RWPE1 (cell line): ENCODE results near the gene SETBP1.

Source experiments
- CTCF ChIA-PET: fragments of 350-600 bp; sonication (Branson Sonifier 250); formaldehyde crosslinking; extraction: SDS; loops from one replicate; lab custom pipeline; 2021; lab: Yijun Ruan, JAX
- POLR2A ChIA-PET: fragments of 400-600 bp; formaldehyde crosslinking; extraction: SDS; loops from one replicate; lab custom pipeline; 2020; ENCODE audit warnings: antibody characterized with exemption; ENCODE audit not compliant: low non-redundant PET; lab: Yijun Ruan, JAX
- DNase-seq: peaks from one replicate; pipeline ENCODE4 v3.0.0; 2012; ENCODE audit warnings: low spot score
- H3K27ac ChIP-seq: fragments of 450-650 bp; 2 replicates; pipeline ENCODE4 v1.5.1; 2017
- TF ChIP-seq, protein P1 (sequence below): fragments of 450-650 bp; conservative IDR thresholded peaks from 2 replicates; pipeline ENCODE4 v1.5.1; 2017; ENCODE audit warnings: low read depth, mild to moderate bottlenecking

Gene SETBP1

DNA sequence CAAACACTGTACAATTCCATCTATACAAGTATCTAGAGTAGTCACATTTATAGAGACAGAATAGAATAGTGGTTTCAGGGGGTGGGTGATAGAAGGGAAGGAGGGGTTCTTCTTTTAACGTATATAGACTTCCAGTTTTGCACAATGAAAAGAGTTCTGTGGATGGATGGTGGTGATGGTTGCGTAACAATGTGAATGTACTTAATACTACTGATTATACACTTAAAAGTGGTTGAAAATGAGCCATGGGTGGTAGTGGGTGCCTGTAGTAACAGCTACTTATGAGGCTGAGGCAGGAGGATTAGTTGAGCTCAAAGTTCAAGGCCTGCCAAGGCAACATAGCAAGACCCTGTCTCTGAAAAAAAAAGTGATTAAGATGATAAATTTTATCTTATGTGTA, 85.8 kb downstream of the SETBP1 start:
- TF ChIP-seq, protein P1, sequence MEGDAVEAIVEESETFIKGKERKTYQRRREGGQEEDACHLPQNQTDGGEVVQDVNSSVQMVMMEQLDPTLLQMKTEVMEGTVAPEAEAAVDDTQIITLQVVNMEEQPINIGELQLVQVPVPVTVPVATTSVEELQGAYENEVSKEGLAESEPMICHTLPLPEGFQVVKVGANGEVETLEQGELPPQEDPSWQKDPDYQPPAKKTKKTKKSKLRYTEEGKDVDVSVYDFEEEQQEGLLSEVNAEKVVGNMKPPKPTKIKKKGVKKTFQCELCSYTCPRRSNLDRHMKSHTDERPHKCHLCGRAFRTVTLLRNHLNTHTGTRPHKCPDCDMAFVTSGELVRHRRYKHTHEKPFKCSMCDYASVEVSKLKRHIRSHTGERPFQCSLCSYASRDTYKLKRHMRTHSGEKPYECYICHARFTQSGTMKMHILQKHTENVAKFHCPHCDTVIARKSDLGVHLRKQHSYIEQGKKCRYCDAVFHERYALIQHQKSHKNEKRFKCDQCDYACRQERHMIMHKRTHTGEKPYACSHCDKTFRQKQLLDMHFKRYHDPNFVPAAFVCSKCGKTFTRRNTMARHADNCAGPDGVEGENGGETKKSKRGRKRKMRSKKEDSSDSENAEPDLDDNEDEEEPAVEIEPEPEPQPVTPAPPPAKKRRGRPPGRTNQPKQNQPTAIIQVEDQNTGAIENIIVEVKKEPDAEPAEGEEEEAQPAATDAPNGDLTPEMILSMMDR: no peak
- no peak for DNase-seq
- CTCF ChIA-PET: interaction anchor here (0.6 kb wide), 1 partner anchor 33 kb away, joined by 3 read pairs; no protein-coding TSS in a partner anchor
- no peak overlapping the region for H3K27ac ChIP-seq
- POLR2A ChIA-PET: no interaction called here

GRCh38 chr18:44767807-44768206, 87.1 kb downstream of the SETBP1 start:
- TF ChIP-seq, protein P1: no peak
- ChIA-PET CTCF (no interaction called here), POLR2A (no interaction called here)
- no peak overlapping the region for H3K27ac ChIP-seq
- DNase-seq: no peak

GRCh38 chr18:44770641-44771040, 90.0 kb downstream of the SETBP1 start:
- H3K27ac ChIP-seq: no peak overlapping the region
- no peak for DNase-seq
- POLR2A ChIA-PET: no interaction called here
- TF ChIP-seq, protein P1: no peak
- CTCF ChIA-PET: no interaction called here

DNA sequence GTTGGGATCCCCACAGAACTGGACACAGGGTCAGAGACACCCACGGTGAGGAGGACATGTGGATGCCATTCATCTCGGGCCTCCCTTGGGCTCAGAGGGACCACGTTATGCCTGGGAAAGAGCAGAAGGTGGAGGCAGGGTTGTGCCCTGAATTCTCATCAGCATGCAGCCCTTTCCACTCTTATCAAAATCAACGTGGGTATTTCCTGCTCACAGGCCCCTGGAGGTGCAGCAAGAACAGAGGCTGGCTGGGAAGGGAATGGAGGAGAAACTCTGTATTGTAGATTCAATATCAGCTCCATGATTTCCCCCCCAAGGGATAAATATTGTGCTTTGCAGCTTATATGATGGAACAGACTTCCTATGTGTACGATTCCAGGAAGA, 90.9 kb downstream of the SETBP1 start:
- ChIA-PET CTCF (interaction anchor here (0.6 kb wide), 1 partner anchor 71 kb away, joined by 3 read pairs; no protein-coding TSS in a partner anchor), POLR2A (no interaction called here)
- TF ChIP-seq, protein P1: no peak
- no peak overlapping the region for H3K27ac ChIP-seq
- DNase-seq: no peak

GRCh38 chr18:44771956-44772917, 91.5 kb downstream of the SETBP1 start:
- CTCF ChIA-PET: no interaction called here
- DNase-seq: no peak

GRCh38 chr18:44773640-44774155, 93.0 kb downstream of the SETBP1 start:
- H3K27ac ChIP-seq: no peak overlapping the region
- TF ChIP-seq, protein P1: no peak
- ChIA-PET CTCF (interaction anchor here (0.6 kb wide), 1 partner anchor 18 kb away, joined by 3 read pairs; no protein-coding TSS in a partner anchor), POLR2A (no interaction called here)
- DNase-seq: no peak

More at GRCh38 chr18:44771956-44772917, 91.5 kb downstream of the SETBP1 start:
- POLR2A ChIA-PET: no interaction called here
- TF ChIP-seq, protein P1: no peak
- H3K27ac ChIP-seq: no peak overlapping the region
